ENCODE results near the gene VSIR.

VSIR gene

GRCh38 chr10:71746344-71747037 lies 26.8 kb downstream of the VSIR start:
- DNase-seq: no peak

GRCh38 chr10:71745664-71746250 lies 27.6 kb downstream of the VSIR start:
- no peak for DNase-seq

GRCh38 chr10:71744897-71745663 lies 28.2 kb downstream of the VSIR start:
- no peak for DNase-seq

GRCh38 chr10:71743866-71744265 lies 29.5 kb downstream of the VSIR start:
- DNase-seq: no peak

GRCh38 chr10:71743089-71743838 lies 30.1 kb downstream of the VSIR start:
- DNase-seq: no peak

GRCh38 chr10:71742301-71743088 lies 30.8 kb downstream of the VSIR start:
- no peak for DNase-seq

- DNase-seq: no peak
These were observed 31.6 kb downstream of the VSIR start for GRCh38 chr10:71741671-71742070.

- DNase-seq: no peak
These were observed 32.3 kb downstream of the VSIR start for GRCh38 chr10:71741029-71741428.

- no peak for DNase-seq
These were observed 33.2 kb downstream of the VSIR start for GRCh38 chr10:71740069-71740653.

GRCh38 chr10:71739358-71739900 lies 33.9 kb downstream of the VSIR start:
- DNase-seq: no peak

- no peak for DNase-seq
These were observed 35.5 kb downstream of the VSIR start for GRCh38 chr10:71737834-71738197.

GRCh38 chr10:71737001-71737833 lies 36.1 kb downstream of the VSIR start:
- DNase-seq: peak; percentile 22

- no peak for DNase-seq
These were observed 36.8 kb downstream of the VSIR start for GRCh38 chr10:71736570-71736952.

- no peak for DNase-seq
These were observed 37.4 kb downstream of the VSIR start for GRCh38 chr10:71735709-71736569.

- no peak for DNase-seq
These were observed 38.5 kb downstream of the VSIR start for GRCh38 chr10:71734797-71735196.

GRCh38 chr10:71731791-71732190 lies 41.5 kb downstream of the VSIR start:
- DNase-seq: no peak

- DNase-seq: no peak
These were observed 44.1 kb downstream of the VSIR start for GRCh38 chr10:71729161-71729636.

GRCh38 chr10:71727738-71728737 lies 45.3 kb downstream of the VSIR start:
- DNase-seq: no peak

All from NCI-H1092 treated with DMSO at 0.1 percent for 48 hours (cell line).